H1 (cell line): Measurements from ENCODE around the gene IL32. TPM values are rescaled to one million over a fixed set of nuclear protein-coding genes. Genes with fewer than 3 reads are reported as not detected.

Source experiments
- ASH2L ChIP-seq: fragments of 200-600, 300-600 bp; sonication (generic); IDR thresholded peaks from one replicate; pipeline ENCODE4 v1.7.1; 2017; ENCODE audit warnings: low read length
- HDAC6 ChIP-seq: IDR thresholded peaks from one replicate; pipeline ENCODE4 v1.7.1; 2012; ENCODE audit warnings: low read depth, mild to moderate bottlenecking, inconsistent platforms, low read length, moderate library complexity
- MAX ChIP-seq: IDR thresholded peaks from 2 replicates; pipeline ENCODE4 v1.6.1; 2012; ENCODE audit warnings: inconsistent platforms
- SP4 ChIP-seq: IDR thresholded peaks from 2 replicates; pipeline ENCODE4 v1.6.1; 2012; ENCODE audit warnings: low read length, inconsistent platforms
- polyA plus RNA-seq, 7 experiments: library from polyadenylated mRNA; depleted of rRNA in 3 of 7; stranded (reverse) in 5 of 7; unstranded in 2 of 7; fragments of >200 nt in 5 of 7; fragments of 200-250 nt in 2 of 7; gene quantifications; 1 replicate in 5 of 7; 2 replicates in 1 of 7; 4 replicates in 1 of 7; pipeline versions ENCODE4 v1.2.1 to v1.2.3, GENCODE V29; 2011 to 2013; ENCODE audit warnings: missing spikeins in 2 of 7, mixed read lengths in 2 of 7
- total RNA-seq: library from RNA; stranded (reverse); fragmentation: NEBNext Ultra II Directional; extraction: Animal tissue kit (Norgen Biotek cat#: 25700); gene quantifications from 2 replicates; pipeline ENCODE4 v1.2.1, GENCODE V29; 2021

Gene IL32
- total and polyA plus RNA-seq, 2 of the 8 experiments (the other 6 are each of a cell fraction or from before 2014, with no cell fraction given) = 2.7 to 5.0 TPM

GRCh38 chr16:3050487-3050886 lies 15.0 kb upstream of the IL32 start (continued):
- no peak for TF ChIP-seq MAX
- TF ChIP-seq HDAC6 = no peak
- TF ChIP-seq SP4 = no peak
- TF ChIP-seq ASH2L = no peak
- TF ChIP-seq, all 59 proteins: peak for 0
